ENCODE measurements around the gene ATXN7L2. TPM values are rescaled to one million over a fixed set of nuclear protein-coding genes. Genes with fewer than 3 reads are reported as not detected.

Gene ATXN7L2
- total RNA-seq, 1 donor from 2014 or later, result 6.4 TPM

DNA sequence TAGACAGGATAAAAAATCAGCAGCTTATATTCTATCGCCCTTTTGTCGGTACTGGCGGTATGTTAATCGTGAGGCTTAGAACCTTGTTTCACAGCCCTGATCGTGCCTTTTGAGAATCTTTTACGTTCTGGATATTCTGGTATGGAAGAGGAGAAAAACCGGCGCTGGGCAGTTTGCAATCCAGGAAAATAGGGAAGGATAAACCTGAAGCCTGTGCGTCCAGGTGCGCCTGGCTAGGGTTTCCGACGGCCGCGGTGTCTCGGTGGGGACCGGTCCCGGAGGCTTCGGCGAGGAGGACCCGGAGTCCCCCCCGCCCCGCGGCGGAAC, 17.6 kb upstream of the ATXN7L2 start:
- Mint-ChIP-seq H3K9me3 (ENCODE audit: unreplicated experiment) (no peaks in the 10 kb centered on the region), H3K27ac (ENCODE audit: unreplicated experiment) (no peak overlapping the region), H3K27me3 (ENCODE audit: unreplicated experiment) (peaks cover 87% of the 10 kb centered on the region), H3K36me3 (ENCODE audit: unreplicated experiment) (no peaks in the 10 kb centered on the region), H3K4me1 (ENCODE audit: unreplicated experiment) (peaks cover 4% of the 10 kb centered on the region), H3K4me3 (ENCODE audit: unreplicated experiment) (peak overlapping the region; percentile 67)
- DNase-seq (ENCODE audit: extremely low spot score, unreplicated experiment), result no peak
- TF ChIP-seq, protein P1, sequence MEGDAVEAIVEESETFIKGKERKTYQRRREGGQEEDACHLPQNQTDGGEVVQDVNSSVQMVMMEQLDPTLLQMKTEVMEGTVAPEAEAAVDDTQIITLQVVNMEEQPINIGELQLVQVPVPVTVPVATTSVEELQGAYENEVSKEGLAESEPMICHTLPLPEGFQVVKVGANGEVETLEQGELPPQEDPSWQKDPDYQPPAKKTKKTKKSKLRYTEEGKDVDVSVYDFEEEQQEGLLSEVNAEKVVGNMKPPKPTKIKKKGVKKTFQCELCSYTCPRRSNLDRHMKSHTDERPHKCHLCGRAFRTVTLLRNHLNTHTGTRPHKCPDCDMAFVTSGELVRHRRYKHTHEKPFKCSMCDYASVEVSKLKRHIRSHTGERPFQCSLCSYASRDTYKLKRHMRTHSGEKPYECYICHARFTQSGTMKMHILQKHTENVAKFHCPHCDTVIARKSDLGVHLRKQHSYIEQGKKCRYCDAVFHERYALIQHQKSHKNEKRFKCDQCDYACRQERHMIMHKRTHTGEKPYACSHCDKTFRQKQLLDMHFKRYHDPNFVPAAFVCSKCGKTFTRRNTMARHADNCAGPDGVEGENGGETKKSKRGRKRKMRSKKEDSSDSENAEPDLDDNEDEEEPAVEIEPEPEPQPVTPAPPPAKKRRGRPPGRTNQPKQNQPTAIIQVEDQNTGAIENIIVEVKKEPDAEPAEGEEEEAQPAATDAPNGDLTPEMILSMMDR (IDR thresholded peaks at IDR 0.05), result no peak

DNA sequence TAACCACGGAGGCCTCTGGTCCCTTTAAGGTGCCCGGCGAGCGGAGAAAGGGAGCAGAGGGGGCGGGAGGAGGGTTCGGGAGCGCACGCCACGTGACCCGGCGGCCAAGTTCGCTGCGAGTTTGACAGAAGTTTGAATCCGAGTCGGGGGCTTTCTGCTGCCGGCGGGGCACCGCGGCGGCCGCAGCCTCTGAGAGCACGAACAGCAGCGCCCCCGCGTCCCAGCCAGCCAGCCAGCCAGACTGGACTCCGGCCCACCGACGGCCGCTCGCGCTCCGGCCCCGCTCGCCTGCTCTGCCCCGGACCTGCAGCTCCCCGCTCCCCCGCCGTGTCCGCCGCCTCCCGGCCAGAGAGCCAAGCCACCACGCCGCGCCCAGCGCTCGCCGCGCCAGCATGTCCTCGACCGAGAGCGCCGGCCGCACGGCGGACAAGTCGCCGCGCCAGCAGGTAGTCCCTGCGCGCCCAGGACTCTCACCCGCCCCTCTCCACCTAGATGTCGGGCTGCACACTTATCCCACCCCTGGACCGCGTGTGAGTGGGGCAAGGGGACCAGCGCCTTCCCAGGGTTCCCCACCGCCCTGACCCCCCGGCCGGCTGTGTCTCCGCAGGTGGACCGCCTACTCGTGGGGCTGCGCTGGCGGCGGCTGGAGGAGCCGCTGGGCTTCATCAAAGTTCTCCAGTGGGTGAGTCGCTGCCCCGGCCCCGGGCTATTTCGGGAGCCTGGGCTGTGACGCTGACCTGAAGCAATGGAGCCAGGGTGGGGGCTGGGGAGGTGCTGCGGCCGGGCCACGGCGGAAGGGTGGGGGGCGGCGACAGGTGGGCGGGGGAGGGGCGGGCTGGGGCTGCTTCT, 17.0 kb upstream of the ATXN7L2 start, which contains the start of gene SYPL2:
SYPL2 (plus strand) TSS at position 95 of the 849 bp plus-strand sequence; CDS start at position 393, 298 bp downstream.
- no peak within 1 kb of the TSS for H3K27ac Mint-ChIP-seq (ENCODE audit: unreplicated experiment)
- peaks cover 87% of the 10 kb centered on the region for H3K27me3 Mint-ChIP-seq (ENCODE audit: unreplicated experiment)
- TF ChIP-seq, protein P1 (IDR thresholded peaks at IDR 0.05), result peak; percentile 21
- no peaks in the 10 kb centered on the region for H3K9me3 Mint-ChIP-seq (ENCODE audit: unreplicated experiment)
- H3K4me1 Mint-ChIP-seq (ENCODE audit: unreplicated experiment), result peaks cover 4% of the 10 kb centered on the region
- peak; percentile 85 for DNase-seq (ENCODE audit: extremely low spot score, unreplicated experiment)
- H3K4me3 Mint-ChIP-seq (ENCODE audit: unreplicated experiment), result peak within 1 kb of the TSS; percentile 67
- no peaks in the 10 kb centered on the region for H3K36me3 Mint-ChIP-seq (ENCODE audit: unreplicated experiment)

DNA sequence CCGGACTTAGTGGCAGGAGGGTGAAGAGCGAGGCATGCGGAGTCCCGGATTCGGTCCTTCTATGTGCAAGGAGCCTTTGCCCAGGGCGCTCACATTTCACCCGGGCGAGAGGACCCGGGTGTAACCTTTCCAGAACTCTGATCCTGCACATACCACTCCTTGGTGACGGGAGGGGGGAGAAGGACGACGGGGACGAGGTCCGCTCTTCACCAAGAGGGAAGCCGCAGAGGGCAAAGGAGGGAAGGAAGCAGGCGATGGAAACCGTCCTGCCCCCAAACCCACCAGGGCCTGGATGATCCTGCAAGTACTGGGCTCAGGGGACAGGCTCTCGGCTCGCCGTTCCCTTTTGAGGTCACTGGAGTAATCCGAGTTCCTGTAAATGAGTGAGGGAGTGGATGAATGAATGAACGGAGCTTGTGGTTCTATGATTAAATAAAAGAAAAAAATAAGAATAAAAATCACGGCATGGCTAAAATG, 16.4 kb upstream of the ATXN7L2 start:
- Mint-ChIP-seq H3K27me3 (ENCODE audit: unreplicated experiment) (peaks cover 84% of the 10 kb centered on the region), H3K36me3 (ENCODE audit: unreplicated experiment) (no peaks in the 10 kb centered on the region), H3K4me1 (ENCODE audit: unreplicated experiment) (peaks cover 4% of the 10 kb centered on the region), H3K27ac (ENCODE audit: unreplicated experiment) (no peak overlapping the region), H3K4me3 (ENCODE audit: unreplicated experiment) (peak overlapping the region; percentile 67), H3K9me3 (ENCODE audit: unreplicated experiment) (no peaks in the 10 kb centered on the region)
- DNase-seq (ENCODE audit: extremely low spot score, unreplicated experiment), result no peak
- TF ChIP-seq, protein P1 (IDR thresholded peaks at IDR 0.05), result no peak

DNA sequence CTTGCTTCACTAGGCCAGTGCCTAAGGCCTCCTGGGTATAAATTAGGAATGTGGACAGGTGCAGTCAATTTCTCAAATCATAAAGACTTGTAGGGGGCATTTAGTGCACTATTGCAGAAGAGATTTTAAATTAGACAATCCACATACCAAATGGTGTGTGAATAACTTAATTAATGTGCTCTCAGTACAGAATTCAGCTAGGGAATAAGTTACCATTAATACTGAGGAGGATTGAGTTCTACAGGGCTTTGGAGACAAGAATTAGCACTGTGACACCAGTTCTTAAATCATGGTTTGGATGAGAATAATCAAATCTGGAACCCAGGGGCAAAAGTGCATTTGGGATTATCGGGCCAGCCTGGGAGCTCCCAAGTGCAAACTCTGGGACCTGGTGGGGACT, 15.6 kb upstream of the ATXN7L2 start:
- peaks cover 4% of the 10 kb centered on the region for H3K4me1 Mint-ChIP-seq (ENCODE audit: unreplicated experiment)
- no peak overlapping the region for H3K27ac Mint-ChIP-seq (ENCODE audit: unreplicated experiment)
- H3K9me3 Mint-ChIP-seq (ENCODE audit: unreplicated experiment), result no peaks in the 10 kb centered on the region
- TF ChIP-seq, protein P1 (IDR thresholded peaks at IDR 0.05), result no peak
- no peak for DNase-seq (ENCODE audit: extremely low spot score, unreplicated experiment)
- H3K36me3 Mint-ChIP-seq (ENCODE audit: unreplicated experiment), result no peaks in the 10 kb centered on the region
- no peak overlapping the region for H3K4me3 Mint-ChIP-seq (ENCODE audit: unreplicated experiment)
- peaks cover 86% of the 10 kb centered on the region for H3K27me3 Mint-ChIP-seq (ENCODE audit: unreplicated experiment)

DNA sequence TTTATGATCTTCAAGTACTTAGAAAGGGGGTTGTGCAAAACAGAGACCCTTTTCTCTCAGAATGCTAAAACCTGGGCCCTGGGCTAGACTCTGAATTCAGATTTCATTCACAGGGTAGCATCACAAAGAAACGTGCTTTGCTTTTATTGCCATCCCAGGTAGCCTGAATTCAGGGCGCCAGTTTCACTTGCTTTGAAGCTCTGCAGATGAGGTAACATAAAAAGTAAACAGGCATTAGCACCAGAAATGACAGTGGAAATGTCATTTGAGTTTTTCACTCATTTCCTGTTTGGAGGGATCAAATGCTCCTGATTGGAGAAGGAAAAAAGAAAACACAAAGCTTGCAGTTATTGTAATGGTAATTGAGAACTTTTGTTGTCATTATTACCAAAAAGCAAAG, 14.8 kb upstream of the ATXN7L2 start:
- no peaks in the 10 kb centered on the region for H3K36me3 Mint-ChIP-seq (ENCODE audit: unreplicated experiment)
- no peak overlapping the region for H3K27ac Mint-ChIP-seq (ENCODE audit: unreplicated experiment)
- no peak for DNase-seq (ENCODE audit: extremely low spot score, unreplicated experiment)
- H3K27me3 Mint-ChIP-seq (ENCODE audit: unreplicated experiment), result peaks cover 85% of the 10 kb centered on the region
- TF ChIP-seq, protein P1 (IDR thresholded peaks at IDR 0.05), result no peak
- no peak overlapping the region for H3K4me3 Mint-ChIP-seq (ENCODE audit: unreplicated experiment)
- H3K9me3 Mint-ChIP-seq (ENCODE audit: unreplicated experiment), result no peaks in the 10 kb centered on the region
- H3K4me1 Mint-ChIP-seq (ENCODE audit: unreplicated experiment), result peaks cover 4% of the 10 kb centered on the region

Measured in osteocyte (in vitro differentiated cells).